Memory B cell (primary cell): ENCODE measurements around the gene CRADD.
"Not testable (repeated sequence)": the region's sequence is repeated elsewhere in the genome, so short reads cannot be mapped to it uniquely, and the experiment has no call there.

ENCODE experiments used
- ATAC-seq: fragments of 150-1000 bp; cut with Tn5 transposase; 2 replicates; pipeline ENCODE4 v1.10.0; 2021; ENCODE audit warnings: low read depth, mild to moderate bottlenecking, moderate library complexity
- DNase-seq, 2 donors: peaks; one replicate each; pipeline ENCODE4 v3.0.0; 2022; ENCODE audit warnings: low spot score in 2 of 2
- H3K27ac Mint-ChIP-seq: one replicate; pipeline ENCODE4 v1.8.0; 2022; ENCODE audit warnings: mild to moderate bottlenecking, moderate library complexity, mixed read lengths
- H3K27me3 Mint-ChIP-seq: one replicate; pipeline ENCODE4 v1.8.0; 2022; ENCODE audit warnings: mixed read lengths
- H3K36me3 Mint-ChIP-seq: one replicate; pipeline ENCODE4 v1.8.0; 2022; ENCODE audit warnings: mild to moderate bottlenecking, mixed read lengths
- H3K4me1 Mint-ChIP-seq: one replicate; pipeline ENCODE4 v1.8.0; 2022; ENCODE audit warnings: mixed read lengths
- H3K4me3 Mint-ChIP-seq: one replicate; pipeline ENCODE4 v1.8.0; 2022; ENCODE audit warnings: mild to moderate bottlenecking, moderate library complexity, mixed read lengths
- H3K9me3 Mint-ChIP-seq: one replicate; pipeline ENCODE4 v1.8.0; 2022; ENCODE audit warnings: mixed read lengths

The CRADD gene

GRCh38 chr12:93870020-93870795 is 193.0 kb downstream of the CRADD start:
- H3K4me1 Mint-ChIP-seq = no peaks in the 10 kb centered on the region
- H3K9me3 Mint-ChIP-seq = peaks cover 39% of the 10 kb centered on the region
- no peak for ATAC-seq
- H3K27me3 Mint-ChIP-seq = peaks cover 2% of the 10 kb centered on the region
- no peak for DNase-seq
- H3K36me3 Mint-ChIP-seq = peaks cover 23% of the 10 kb centered on the region
- no peak overlapping the region for H3K27ac Mint-ChIP-seq
- no peak overlapping the region for H3K4me3 Mint-ChIP-seq

GRCh38 chr12:93871566-93871965 is 194.4 kb downstream of the CRADD start:
- not testable (repeated sequence) for H3K27ac Mint-ChIP-seq

GRCh38 chr12:93873561-93873960 is 196.4 kb downstream of the CRADD start:
- Mint-ChIP-seq H3K36me3 (peaks cover 21% of the 10 kb centered on the region), H3K4me1 (no peaks in the 10 kb centered on the region), H3K9me3 (peaks cover 40% of the 10 kb centered on the region), H3K27ac (no peak overlapping the region), H3K4me3 (no peak overlapping the region), H3K27me3 (peaks cover 2% of the 10 kb centered on the region)
- ATAC-seq = no peak
- no peak for DNase-seq

More at GRCh38 chr12:93871566-93871965, 194.4 kb downstream of the CRADD start:
- not testable (repeated sequence) for H3K27me3 Mint-ChIP-seq, DNase-seq, ATAC-seq, H3K4me1 Mint-ChIP-seq, H3K4me3 Mint-ChIP-seq
- Mint-ChIP-seq H3K9me3 (peaks cover 43% of the 10 kb centered on the region), H3K36me3 (peaks cover 23% of the 10 kb centered on the region)

- no peaks in the 10 kb centered on the region for H3K4me1 Mint-ChIP-seq
- H3K36me3 Mint-ChIP-seq = peaks cover 25% of the 10 kb centered on the region
- H3K27ac Mint-ChIP-seq = no peak overlapping the region
- ATAC-seq (no peak), DNase-seq (no peak)
- peaks cover 2% of the 10 kb centered on the region for H3K27me3 Mint-ChIP-seq
- H3K4me3 Mint-ChIP-seq = no peak overlapping the region
- H3K9me3 Mint-ChIP-seq = peaks cover 33% of the 10 kb centered on the region
These were observed 198.0 kb downstream of the CRADD start for GRCh38 chr12:93875157-93875556.

GRCh38 chr12:93876360-93876759 is 199.2 kb downstream of the CRADD start:
- Mint-ChIP-seq H3K4me3 (no peak overlapping the region), H3K9me3 (peaks cover 31% of the 10 kb centered on the region), H3K27ac (no peak overlapping the region), H3K27me3 (peaks cover 2% of the 10 kb centered on the region), H3K36me3 (peaks cover 25% of the 10 kb centered on the region), H3K4me1 (no peaks in the 10 kb centered on the region)
- no peak for ATAC-seq
- DNase-seq = no peak

GRCh38 chr12:93877446-93877845 is 200.3 kb downstream of the CRADD start:
- H3K27ac Mint-ChIP-seq = no peak overlapping the region
- peaks cover 2% of the 10 kb centered on the region for H3K27me3 Mint-ChIP-seq
- no peak overlapping the region for H3K4me3 Mint-ChIP-seq
- H3K4me1 Mint-ChIP-seq = no peaks in the 10 kb centered on the region
- ATAC-seq (no peak), DNase-seq (no peak)
- peaks cover 24% of the 10 kb centered on the region for H3K9me3 Mint-ChIP-seq
- H3K36me3 Mint-ChIP-seq = peaks cover 22% of the 10 kb centered on the region

- Mint-ChIP-seq H3K27me3 (no peaks in the 10 kb centered on the region), H3K4me3 (no peak overlapping the region), H3K27ac (no peak overlapping the region), H3K36me3 (peaks cover 17% of the 10 kb centered on the region), H3K4me1 (no peaks in the 10 kb centered on the region), H3K9me3 (peaks cover 14% of the 10 kb centered on the region)
- no peak for ATAC-seq
- no peak for DNase-seq
These were observed 202.6 kb downstream of the CRADD start for GRCh38 chr12:93879476-93880421.

- peaks cover 12% of the 10 kb centered on the region for H3K36me3 Mint-ChIP-seq
- no peaks in the 10 kb centered on the region for H3K27me3 Mint-ChIP-seq
- no peak overlapping the region for H3K27ac Mint-ChIP-seq
- peaks cover 7% of the 10 kb centered on the region for H3K9me3 Mint-ChIP-seq
- no peak overlapping the region for H3K4me3 Mint-ChIP-seq
- ATAC-seq (no peak), DNase-seq (no peak)
- no peaks in the 10 kb centered on the region for H3K4me1 Mint-ChIP-seq
These were observed 203.8 kb downstream of the CRADD start for GRCh38 chr12:93880853-93881522.

GRCh38 chr12:93882763-93883162 is 205.6 kb downstream of the CRADD start:
- ATAC-seq = no peak
- Mint-ChIP-seq H3K9me3 (no peaks in the 10 kb centered on the region), H3K4me3 (no peak overlapping the region)

GRCh38 chr12:93883436-93884154 is 206.4 kb downstream of the CRADD start:
- DNase-seq (no peak), ATAC-seq (no peak)
- H3K27ac Mint-ChIP-seq = no peak overlapping the region
- H3K36me3 Mint-ChIP-seq = peaks cover 7% of the 10 kb centered on the region
- H3K9me3 Mint-ChIP-seq = no peaks in the 10 kb centered on the region
- no peak overlapping the region for H3K4me3 Mint-ChIP-seq
- no peaks in the 10 kb centered on the region for H3K4me1 Mint-ChIP-seq
- peaks cover 1% of the 10 kb centered on the region for H3K27me3 Mint-ChIP-seq

More at GRCh38 chr12:93882763-93883162, 205.6 kb downstream of the CRADD start:
- DNase-seq = no peak
- Mint-ChIP-seq H3K36me3 (peaks cover 9% of the 10 kb centered on the region), H3K27ac (no peak overlapping the region), H3K4me1 (no peaks in the 10 kb centered on the region), H3K27me3 (peaks cover under 1% of the 10 kb centered on the region)

- DNase-seq (no peak), ATAC-seq (no peak)
- Mint-ChIP-seq H3K36me3 (no peaks in the 10 kb centered on the region), H3K4me3 (no peak overlapping the region), H3K4me1 (no peaks in the 10 kb centered on the region), H3K27me3 (peaks cover 1% of the 10 kb centered on the region), H3K9me3 (no peaks in the 10 kb centered on the region), H3K27ac (no peak overlapping the region)
These were observed 207.8 kb downstream of the CRADD start for GRCh38 chr12:93884794-93885460.

GRCh38 chr12:93885973-93886532 is 208.9 kb downstream of the CRADD start:
- H3K27me3 Mint-ChIP-seq, H3K36me3 Mint-ChIP-seq, H3K4me3 Mint-ChIP-seq, H3K9me3 Mint-ChIP-seq, ATAC-seq, DNase-seq, H3K4me1 Mint-ChIP-seq, H3K27ac Mint-ChIP-seq: not testable (repeated sequence)
